ENCODE data around the gene RPL13A. TPM values are rescaled to one million over a fixed set of nuclear protein-coding genes. Genes with fewer than 3 reads are reported as not detected.

Gene RPL13A
- total RNA-seq, 2 experiments from 2014 or later, result 2,999 to 8,461 TPM

DNA sequence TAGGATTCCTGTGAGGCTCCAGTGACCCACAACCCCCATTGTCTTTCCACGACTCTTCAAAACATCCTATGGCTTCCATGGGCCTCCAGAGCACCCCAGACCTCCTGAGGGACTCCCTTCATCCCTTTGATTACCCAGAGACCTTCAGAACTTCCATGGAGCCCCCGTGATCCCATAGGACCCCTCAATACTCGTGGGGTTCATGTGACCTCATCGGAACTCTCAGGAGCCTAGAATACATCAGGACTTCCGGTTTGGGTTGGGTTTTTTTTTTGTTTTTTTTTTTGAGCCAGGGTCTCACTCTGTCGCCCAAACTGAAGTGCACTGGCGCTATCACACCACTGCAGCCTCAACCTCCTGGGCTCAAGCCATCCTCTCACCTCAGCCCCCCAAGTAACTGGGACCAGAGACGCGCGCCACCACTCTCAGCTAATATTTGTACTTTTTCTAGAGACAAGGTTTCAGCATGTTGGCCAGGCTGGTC is 33.6 kb upstream of the RPL13A start:
- H3K27ac ChIP-seq (ENCODE audit: low read depth, low read length, poor library complexity, severe bottlenecking), result peak overlapping the region; percentile 92
- peak overlapping the region; percentile 93 for H3K4me3 ChIP-seq (ENCODE audit: low read depth, low read length, poor library complexity, severe bottlenecking)
- no peaks in the 10 kb centered on the region for H4K20me1 ChIP-seq (ENCODE audit: insufficient read depth, low read length)
- no peak overlapping the region for H2AFZ ChIP-seq (ENCODE audit: low read length)
- ChIA-PET POLR2A (interaction anchor here (0.6 to 1.1 kb wide), 5 partner anchors 10 to 873 kb away, joined by 3 to 7 read pairs (median 3); no protein-coding TSS in a partner anchor), CTCF (ENCODE audit: unreplicated experiment) (no interaction called here)
- H3K4me1 ChIP-seq (ENCODE audit: insufficient read depth, low read length, poor library complexity, severe bottlenecking), result peaks cover 31% of the 10 kb centered on the region
- H3K79me2 ChIP-seq (ENCODE audit: insufficient read depth, low read depth, low read length), result peaks cover 44% of the 10 kb centered on the region
- H3K36me3 ChIP-seq (ENCODE audit: insufficient read depth, low read length), result peaks cover 37% of the 10 kb centered on the region
- no peaks in the 10 kb centered on the region for H3K9me2 ChIP-seq (ENCODE audit: insufficient read depth, low read length)
- no peak for TF ChIP-seq EZH2phosphoT487 (IDR thresholded peaks at IDR 0.05; ENCODE audit: borderline replicate concordance, low read depth, low read length)
- TF ChIP-seq, protein P1, sequence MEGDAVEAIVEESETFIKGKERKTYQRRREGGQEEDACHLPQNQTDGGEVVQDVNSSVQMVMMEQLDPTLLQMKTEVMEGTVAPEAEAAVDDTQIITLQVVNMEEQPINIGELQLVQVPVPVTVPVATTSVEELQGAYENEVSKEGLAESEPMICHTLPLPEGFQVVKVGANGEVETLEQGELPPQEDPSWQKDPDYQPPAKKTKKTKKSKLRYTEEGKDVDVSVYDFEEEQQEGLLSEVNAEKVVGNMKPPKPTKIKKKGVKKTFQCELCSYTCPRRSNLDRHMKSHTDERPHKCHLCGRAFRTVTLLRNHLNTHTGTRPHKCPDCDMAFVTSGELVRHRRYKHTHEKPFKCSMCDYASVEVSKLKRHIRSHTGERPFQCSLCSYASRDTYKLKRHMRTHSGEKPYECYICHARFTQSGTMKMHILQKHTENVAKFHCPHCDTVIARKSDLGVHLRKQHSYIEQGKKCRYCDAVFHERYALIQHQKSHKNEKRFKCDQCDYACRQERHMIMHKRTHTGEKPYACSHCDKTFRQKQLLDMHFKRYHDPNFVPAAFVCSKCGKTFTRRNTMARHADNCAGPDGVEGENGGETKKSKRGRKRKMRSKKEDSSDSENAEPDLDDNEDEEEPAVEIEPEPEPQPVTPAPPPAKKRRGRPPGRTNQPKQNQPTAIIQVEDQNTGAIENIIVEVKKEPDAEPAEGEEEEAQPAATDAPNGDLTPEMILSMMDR (conservative IDR thresholded peaks at IDR 0.05; ENCODE audit: low read length), result no peak
- no peaks in the 10 kb centered on the region for H3K9me3 ChIP-seq (ENCODE audit: low read length)
- H3K4me2 ChIP-seq (ENCODE audit: low read length), result peak overlapping the region; percentile 94
- peak; percentile 47 for DNase-seq (ENCODE audit: low spot score)
- intact Hi-C loops (cut with micrococcal nuclease; ENCODE audit: unreplicated experiment), result loop anchor here (5.0 kb wide), 1 partner anchor 34 kb away; the partner anchor contains the start of gene RPL13A
- TSS peak; percentile 96 for BruUV-seq (replicated peaks)

- no TSS peak for BruUV-seq (replicated peaks)
- TF ChIP-seq, protein P1 (conservative IDR thresholded peaks at IDR 0.05; ENCODE audit: low read length), result no peak
- no peak for TF ChIP-seq EZH2phosphoT487 (IDR thresholded peaks at IDR 0.05; ENCODE audit: borderline replicate concordance, low read depth, low read length)
- Histone ChIP-seq H4K20me1 (ENCODE audit: insufficient read depth, low read length) (no peaks in the 10 kb centered on the region), H3K36me3 (ENCODE audit: insufficient read depth, low read length) (peaks cover 39% of the 10 kb centered on the region), H3K27ac (ENCODE audit: low read depth, low read length, poor library complexity, severe bottlenecking) (no peak overlapping the region), H2AFZ (ENCODE audit: low read length) (no peak overlapping the region), H3K4me2 (ENCODE audit: low read length) (no peak overlapping the region), H3K9me3 (ENCODE audit: low read length) (no peaks in the 10 kb centered on the region), H3K4me1 (ENCODE audit: insufficient read depth, low read length, poor library complexity, severe bottlenecking) (peaks cover 22% of the 10 kb centered on the region), H3K9me2 (ENCODE audit: insufficient read depth, low read length) (no peaks in the 10 kb centered on the region), H3K4me3 (ENCODE audit: low read depth, low read length, poor library complexity, severe bottlenecking) (no peak overlapping the region), H3K79me2 (ENCODE audit: insufficient read depth, low read depth, low read length) (peaks cover 35% of the 10 kb centered on the region)
- DNase-seq (ENCODE audit: low spot score), result no peak
- ChIA-PET CTCF (ENCODE audit: unreplicated experiment) (no interaction called here), POLR2A (no interaction called here)
- intact Hi-C loops (cut with micrococcal nuclease; ENCODE audit: unreplicated experiment), result no loop called here
Observed at GRCh38 chr19:49455773-49456172, 31.6 kb upstream of the RPL13A start.

GRCh38 chr19:49456326-49456725 is 31.1 kb upstream of the RPL13A start:
- H3K9me2 ChIP-seq (ENCODE audit: insufficient read depth, low read length), result no peaks in the 10 kb centered on the region
- peaks cover 40% of the 10 kb centered on the region for H3K36me3 ChIP-seq (ENCODE audit: insufficient read depth, low read length)
- intact Hi-C loops (cut with micrococcal nuclease; ENCODE audit: unreplicated experiment), result no loop called here
- no peak overlapping the region for H3K4me3 ChIP-seq (ENCODE audit: low read depth, low read length, poor library complexity, severe bottlenecking)
- no peaks in the 10 kb centered on the region for H3K9me3 ChIP-seq (ENCODE audit: low read length)
- H3K27ac ChIP-seq (ENCODE audit: low read depth, low read length, poor library complexity, severe bottlenecking), result no peak overlapping the region
- POLR2A ChIA-PET, result no interaction called here
- no peak overlapping the region for H3K4me2 ChIP-seq (ENCODE audit: low read length)
- TF ChIP-seq, protein P1 (conservative IDR thresholded peaks at IDR 0.05; ENCODE audit: low read length), result no peak
- no peak for TF ChIP-seq EZH2phosphoT487 (IDR thresholded peaks at IDR 0.05; ENCODE audit: borderline replicate concordance, low read depth, low read length)
- no peak for DNase-seq (ENCODE audit: low spot score)
- peaks cover 29% of the 10 kb centered on the region for H3K79me2 ChIP-seq (ENCODE audit: insufficient read depth, low read depth, low read length)
- peaks cover 21% of the 10 kb centered on the region for H3K4me1 ChIP-seq (ENCODE audit: insufficient read depth, low read length, poor library complexity, severe bottlenecking)
- BruUV-seq (replicated peaks), result no TSS peak
- CTCF ChIA-PET (ENCODE audit: unreplicated experiment), result no interaction called here
- no peak overlapping the region for H2AFZ ChIP-seq (ENCODE audit: low read length)
- H4K20me1 ChIP-seq (ENCODE audit: insufficient read depth, low read length), result no peaks in the 10 kb centered on the region
